Right renal cortex interstitium (tissue), 3 donors: ENCODE results near the gene ODR4. TPM values are rescaled to one million over a fixed set of nuclear protein-coding genes. Genes with fewer than 3 reads are reported as not detected.
"Not testable (repeated sequence)": the region's sequence is repeated elsewhere in the genome, so short reads cannot be mapped to it uniquely, and the experiment has no call there.

Experiments used
- DNase-seq, 3 donors: peaks; one replicate each; pipeline ENCODE4 v3.0.0-alpha.2; 2013; ENCODE audit warnings: low read depth in 3 of 3, low spot score in 2 of 3
- polyA plus RNA-seq, 3 donors: library from polyadenylated mRNA; unstranded; fragments of 120-200 nt; gene quantifications; one replicate each; pipeline ENCODE4 v1.2.1, GENCODE V29; 2013; ENCODE audit not compliant: insufficient read length in 3 of 3

ODR4 gene
- polyA plus RNA-seq, 3 donors: 29.3 to 33.4 (median 30.3) TPM

DNA sequence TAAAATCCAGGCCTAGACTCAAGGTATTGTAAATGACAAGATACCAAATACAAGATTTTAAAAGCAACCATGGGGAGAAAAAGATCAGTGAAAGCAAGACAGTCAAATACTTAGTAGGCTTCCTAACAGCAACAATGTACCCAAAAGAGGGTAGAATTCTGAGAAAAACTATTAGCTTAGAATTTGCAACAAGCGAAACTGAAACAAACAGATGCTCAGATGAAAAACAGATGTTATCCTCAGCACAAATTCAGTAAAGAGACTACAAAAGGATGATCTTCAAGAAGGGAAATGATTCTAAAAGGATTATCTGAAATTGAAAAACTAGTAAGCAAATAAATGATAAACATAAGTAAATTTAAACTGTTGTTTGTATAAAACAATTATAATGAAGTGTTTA lies 45.3 kb downstream of the ODR4 start:
- no peak for DNase-seq

GRCh38 chr1:186421446-186421845 lies 45.8 kb downstream of the ODR4 start:
- no peak for DNase-seq

- DNase-seq: no peak
Measured at GRCh38 chr1:186424539-186424938, 48.9 kb downstream of the ODR4 start.

- no peak for DNase-seq
Measured at GRCh38 chr1:186426118-186426517, 50.5 kb downstream of the ODR4 start.

DNA sequence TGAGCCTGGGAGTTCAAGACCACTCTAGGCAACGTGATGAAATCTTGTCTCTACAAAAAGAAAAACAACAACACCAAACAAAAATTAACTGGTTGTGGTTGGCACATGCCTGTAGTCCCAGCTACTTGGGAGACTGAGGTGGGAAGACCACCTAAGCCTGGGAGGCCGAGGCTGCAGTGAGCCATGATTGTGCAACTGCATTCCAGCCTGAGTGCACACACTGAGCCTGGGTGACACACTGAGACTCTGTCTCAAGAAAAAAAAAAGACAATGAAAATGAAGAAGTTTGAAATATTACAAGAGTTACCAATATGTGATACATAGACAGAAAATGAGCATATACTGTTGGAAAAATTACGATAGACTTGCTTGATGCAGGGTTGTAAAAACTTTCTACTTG lies 53.4 kb downstream of the ODR4 start:
- DNase-seq: no peak

DNA sequence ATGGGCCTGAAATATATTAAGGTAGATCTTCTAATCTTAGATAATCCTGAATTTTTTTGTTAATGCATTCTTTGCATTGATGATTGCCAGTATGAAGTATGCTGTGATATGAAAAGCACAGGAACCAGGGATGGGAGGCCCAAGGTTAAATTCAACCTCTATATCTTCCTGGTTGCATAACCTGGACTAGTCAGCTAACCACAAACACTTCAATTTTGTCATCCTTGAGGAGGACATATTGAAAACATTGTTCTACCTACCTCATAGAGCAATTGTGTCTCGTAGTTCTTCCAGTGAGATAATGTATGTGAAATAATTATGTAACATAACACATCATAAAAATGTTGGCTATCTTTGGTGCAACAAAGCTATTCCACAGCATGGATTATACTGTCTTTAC lies 59.7 kb downstream of the ODR4 start:
- no peak for DNase-seq

GRCh38 chr1:186438567-186438966 lies 62.9 kb downstream of the ODR4 start:
- no peak for DNase-seq

- DNase-seq: no peak
Measured at GRCh38 chr1:186440584-186440983, 64.9 kb downstream of the ODR4 start.

DNA sequence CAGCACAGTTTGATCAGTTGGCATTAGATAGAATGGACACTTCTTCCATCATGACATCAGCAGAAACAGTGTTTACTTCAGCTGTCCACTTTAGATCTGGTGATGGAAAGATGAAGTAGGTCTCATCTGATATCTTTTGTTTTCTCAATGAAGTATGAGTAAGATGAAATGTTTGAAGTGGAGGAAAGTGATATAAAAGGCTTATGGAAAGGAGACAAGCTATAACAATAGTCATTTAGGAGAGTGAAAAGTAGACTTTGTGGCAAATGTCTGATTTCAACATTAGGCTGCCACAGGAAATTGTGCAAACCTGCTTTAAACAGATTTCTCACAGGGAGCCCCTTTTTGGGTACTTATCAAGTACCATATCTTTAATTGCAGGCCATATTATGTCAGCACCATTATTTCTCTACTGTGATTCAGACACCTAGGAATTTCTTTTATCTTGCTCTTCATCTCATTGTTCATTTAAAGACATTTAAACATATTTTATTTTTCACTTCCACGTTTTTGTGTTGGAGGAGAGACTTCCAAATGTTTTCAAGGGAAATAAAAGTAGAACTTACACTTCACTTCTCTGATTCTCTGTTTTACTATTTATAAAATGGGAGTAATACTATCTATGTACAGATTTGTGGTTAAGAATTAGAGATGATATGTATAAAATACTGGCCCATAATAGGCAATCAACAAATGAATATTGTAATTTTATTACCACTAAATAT lies 67.2 kb downstream of the ODR4 start:
- DNase-seq: no peak

GRCh38 chr1:186443638-186444037 lies 68.0 kb downstream of the ODR4 start:
- no peak for DNase-seq

GRCh38 chr1:186446152-186446551 lies 70.5 kb downstream of the ODR4 start:
- no peak for DNase-seq

GRCh38 chr1:186454981-186455380 lies 79.3 kb downstream of the ODR4 start:
- no peak for DNase-seq

- no peak for DNase-seq
Measured at GRCh38 chr1:186456729-186457255, 81.2 kb downstream of the ODR4 start.

DNA sequence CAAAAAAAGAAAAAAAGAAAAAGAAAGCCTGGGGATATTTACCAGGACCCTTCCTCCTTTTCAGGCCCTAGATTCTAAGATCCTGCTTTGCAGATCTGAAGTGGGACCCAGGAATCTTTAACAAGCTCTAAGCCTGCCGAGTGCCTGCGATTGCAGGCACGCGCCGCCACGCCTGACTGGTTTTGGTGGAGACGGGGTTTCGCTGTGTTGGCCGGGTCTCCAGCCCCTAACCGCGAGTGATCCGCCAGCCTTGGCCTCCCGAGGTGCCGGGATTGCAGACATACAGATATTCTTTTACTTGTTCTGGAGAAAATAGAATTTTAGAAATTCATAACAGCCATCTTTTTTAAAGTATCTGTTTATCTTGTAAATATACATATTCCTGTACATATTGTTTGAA lies 83.5 kb downstream of the ODR4 start:
- DNase-seq: not testable (repeated sequence)

DNA sequence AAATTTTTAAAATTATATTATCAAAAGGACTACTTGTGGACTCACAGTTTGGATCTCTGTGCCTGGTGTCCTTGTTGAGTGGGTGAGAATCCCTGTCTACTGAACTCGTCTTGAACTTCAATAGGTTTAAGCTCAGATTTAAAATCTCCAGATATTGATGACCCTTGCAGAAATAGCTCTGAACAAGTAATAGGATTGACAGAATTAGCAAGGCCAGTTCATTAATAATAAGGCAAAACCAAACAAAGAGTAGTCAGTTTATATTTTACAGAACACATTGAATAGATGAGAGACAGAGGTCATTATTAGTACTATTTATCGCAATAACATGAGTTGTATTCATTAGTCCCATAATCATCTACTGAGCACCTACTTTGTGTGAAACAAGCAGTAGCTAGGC lies 85.4 kb downstream of the ODR4 start, which contains the start of gene PDC:
TSS of gene PDC (minus strand) at position 101 of the 400 bp plus-strand sequence. CDS start 11,655 bp downstream, outside the sequence.
- DNase-seq: no peak

- DNase-seq: no peak
Measured at GRCh38 chr1:186463511-186463910, 87.9 kb downstream of the ODR4 start.

GRCh38 chr1:186463926-186464325 lies 88.3 kb downstream of the ODR4 start:
- DNase-seq: no peak

DNA sequence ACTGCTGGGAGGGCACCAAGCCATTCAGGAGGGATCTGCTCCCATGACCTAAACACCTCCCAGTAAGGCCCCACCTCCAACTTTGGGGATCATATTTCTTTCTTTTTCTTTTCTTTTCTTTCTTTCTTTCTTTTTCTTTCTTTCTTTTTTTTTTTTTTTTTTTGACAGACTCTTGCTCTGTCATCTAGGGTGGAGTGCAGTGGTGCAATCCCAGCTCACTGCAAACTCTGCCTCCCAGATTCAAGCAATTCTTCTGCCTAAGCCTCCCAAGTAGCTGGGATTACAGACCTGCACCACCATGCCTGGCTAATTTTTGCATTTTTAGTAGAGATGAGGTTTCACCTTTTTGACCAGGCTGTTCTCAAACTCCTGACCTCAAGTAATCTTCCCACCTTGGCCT lies 89.9 kb downstream of the ODR4 start:
- DNase-seq: not testable (repeated sequence)

DNA sequence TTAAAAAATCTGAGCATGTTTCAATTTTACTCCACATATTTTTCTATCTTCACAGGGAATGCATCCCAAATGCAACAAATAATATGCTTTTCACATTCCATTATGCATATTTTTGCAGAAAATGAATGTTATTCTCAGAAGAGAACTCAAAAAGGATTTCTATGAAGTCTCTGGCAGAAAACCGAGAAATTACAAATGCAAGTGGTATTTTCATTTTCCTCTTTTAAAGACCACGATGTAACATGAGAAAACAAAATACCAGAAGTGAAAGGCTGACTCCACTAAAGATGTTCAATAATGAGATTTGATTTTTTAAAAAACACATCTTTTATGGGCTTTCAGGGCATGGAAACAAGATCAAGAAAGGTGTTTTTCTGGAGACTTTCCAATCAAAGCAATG lies 90.3 kb downstream of the ODR4 start:
- DNase-seq: no peak
